GM23338 (cell line): ENCODE measurements around the gene RAD23B. TPM values are rescaled to one million over a fixed set of nuclear protein-coding genes. Genes with fewer than 3 reads are reported as not detected.

ENCODE experiments used
- ATAC-seq: fragments of 200-7000 bp; cut with Tn5 transposase; 3 replicates; pipeline ENCODE4 v1.9.1; 2020
- DNase-seq: peaks from one replicate; pipeline ENCODE4 v3.0.0-alpha.2; 2015; ENCODE audit warnings: low spot score
- H2AFZ ChIP-seq: fragments of 200-600 bp; sonication (generic); 2 replicates; pipeline ENCODE4 v1.8.0; 2016; ENCODE audit warnings: antibody characterized with exemption, mild to moderate bottlenecking, moderate library complexity
- H3F3A ChIP-seq: fragments of 200-600 bp; sonication (generic); replicated peaks from 2 replicates; pipeline ENCODE4 v1.8.0; 2017; ENCODE audit warnings: antibody characterized with exemption, mixed run types, low read depth
- H3K27ac ChIP-seq: fragments of 200-600 bp; sonication (generic); 2 replicates; pipeline ENCODE4 v1.6.1; 2016; ENCODE audit warnings: low read depth
- H3K27me3 ChIP-seq: fragments of 200-600 bp; sonication (generic); 2 replicates; pipeline ENCODE4 v1.8.0; 2016; ENCODE audit warnings: mild to moderate bottlenecking, mixed run types, moderate library complexity; ENCODE audit not compliant: insufficient read depth
- H3K36me3 ChIP-seq: fragments of 200-600 bp; sonication (generic); 2 replicates; pipeline ENCODE4 v1.8.0; 2016; ENCODE audit warnings: mild to moderate bottlenecking; ENCODE audit not compliant: insufficient read depth
- H3K4me1 ChIP-seq: fragments of 200-600 bp; sonication (generic); 2 replicates; pipeline ENCODE4 v1.8.0; 2016; ENCODE audit warnings: mild to moderate bottlenecking, moderate library complexity; ENCODE audit not compliant: insufficient read depth
- H3K4me2 ChIP-seq: fragments of 200-600 bp; sonication (generic); 2 replicates; pipeline ENCODE4 v1.7.1; 2017; ENCODE audit warnings: mixed run types
- H3K4me3 ChIP-seq: fragments of 200-600 bp; sonication (generic); 2 replicates; pipeline ENCODE4 v1.6.1; 2016; ENCODE audit warnings: mixed run types
- H3K79me2 ChIP-seq: fragments of 200-600 bp; sonication (generic); replicated peaks from 2 replicates; pipeline ENCODE4 v1.8.0; 2017; ENCODE audit warnings: mild to moderate bottlenecking; ENCODE audit not compliant: insufficient read depth
- H3K9me2 ChIP-seq: fragments of 200-600 bp; sonication (generic); 2 replicates; pipeline ENCODE4 v1.8.0; 2017; ENCODE audit not compliant: insufficient read depth
- H4K20me1 ChIP-seq: fragments of 200-600 bp; sonication (generic); replicated peaks from 2 replicates; pipeline ENCODE4 v1.8.0; 2017; ENCODE audit warnings: mild to moderate bottlenecking; ENCODE audit not compliant: insufficient read depth
- H3K27ac Mint-ChIP-seq: 2 replicates; pipeline ENCODE4 v1.8.0; 2020; ENCODE audit warnings: inconsistent platforms, mild to moderate bottlenecking, moderate library complexity, mixed read lengths
- H3K27me3 Mint-ChIP-seq: 3 replicates; pipeline ENCODE4 v1.8.0; 2022; ENCODE audit warnings: low read depth, mild to moderate bottlenecking, moderate library complexity, mixed read lengths, inconsistent platforms; ENCODE audit not compliant: insufficient read depth, poor library complexity
- H3K36me3 Mint-ChIP-seq: 3 replicates; pipeline ENCODE4 v1.8.0; 2021; ENCODE audit warnings: low read depth, mild to moderate bottlenecking, inconsistent platforms, moderate library complexity, mixed read lengths
- H3K4me1 Mint-ChIP-seq: 3 replicates; pipeline ENCODE4 v1.8.0; 2020; ENCODE audit warnings: mild to moderate bottlenecking, inconsistent platforms, mixed read lengths
- H3K4me3 Mint-ChIP-seq: 3 replicates; pipeline ENCODE4 v1.8.0; 2021; ENCODE audit warnings: moderate library complexity, mild to moderate bottlenecking, inconsistent platforms, mixed read lengths
- H3K9me3 Mint-ChIP-seq: 3 replicates; pipeline ENCODE4 v1.8.0; 2020; ENCODE audit warnings: moderate library complexity, mild to moderate bottlenecking, inconsistent platforms, mixed read lengths
- CREB1 ChIP-seq: fragments of 250-450 bp; sonication (Bioruptor Pico); IDR thresholded peaks from 2 replicates; pipeline ENCODE4 v1.5.0; 2020; ENCODE audit warnings: low read depth, mild to moderate bottlenecking, moderate library complexity
- ETS1 ChIP-seq: IDR thresholded peaks from 2 replicates; pipeline ENCODE4 v1.6.1; 2016; ENCODE audit warnings: antibody characterized with exemption
- EZH2 ChIP-seq: fragments of 200-600 bp; sonication (generic); IDR thresholded peaks from one replicate; pipeline ENCODE4 v1.8.0; 2017; ENCODE audit warnings: antibody characterized with exemption, mild to moderate bottlenecking, low read depth; ENCODE audit not compliant: unreplicated experiment
- EZH2phosphoT487 ChIP-seq: fragments of 200-600 bp; sonication (generic); IDR thresholded peaks from one replicate; pipeline ENCODE4 v1.8.1; 2018; ENCODE audit warnings: antibody characterized with exemption; ENCODE audit not compliant: unreplicated experiment
- JUNB ChIP-seq: IDR thresholded peaks from one replicate; pipeline ENCODE4 v1.6.1; 2016; ENCODE audit warnings: antibody characterized with exemption; ENCODE audit not compliant: unreplicated experiment
- NANOG ChIP-seq: IDR thresholded peaks from 2 replicates; pipeline ENCODE4 v1.6.1; 2016; ENCODE audit warnings: antibody characterized with exemption, borderline replicate concordance
- STAT1 ChIP-seq: IDR thresholded peaks from one replicate; pipeline ENCODE4 v1.6.1; 2016; ENCODE audit warnings: antibody characterized with exemption; ENCODE audit not compliant: unreplicated experiment
- ZNF114 ChIP-seq: fragments of 250-450 bp; sonication (Bioruptor Pico); IDR thresholded peaks from 2 replicates; pipeline ENCODE4 v1.5.0; 2020; ENCODE audit warnings: mild to moderate bottlenecking, moderate library complexity
- ZNF331 ChIP-seq: fragments of 250-450 bp; sonication (Bioruptor Pico); IDR thresholded peaks from 2 replicates; pipeline ENCODE4 v1.5.0; 2020; ENCODE audit warnings: low read depth, mild to moderate bottlenecking, moderate library complexity
- ZNF462 ChIP-seq: fragments of 250-450 bp; sonication (Bioruptor Pico); IDR thresholded peaks from 2 replicates; pipeline ENCODE4 v1.5.0; 2020; ENCODE audit warnings: mild to moderate bottlenecking, moderate library complexity
- polyA plus RNA-seq: library from polyadenylated mRNA; unstranded; fragments of >200 nt; fragmentation: Nextera tagmentation; extraction: Ambion mirVana; gene quantifications from 2 replicates; pipeline ENCODE4 v1.2.1, GENCODE V29; 2016
- total RNA-seq: library from RNA; depleted of rRNA; stranded (reverse); fragments of >200 nt; shearing (Covaris generic); gene quantifications from 2 replicates; pipeline ENCODE4 v1.2.3, GENCODE V29; 2014

Gene RAD23B
- total and polyA plus RNA-seq, 2 experiments from 2014 or later: 31.1 to 137 TPM

- no peak for ATAC-seq
These were observed 9.9 kb downstream of the RAD23B start for GRCh38 chr9:107292821-107293542.

GRCh38 chr9:107293543-107294085 is 10.5 kb downstream of the RAD23B start:
- DNase-seq (no peak), ATAC-seq (no peak)
- Histone ChIP-seq H3K79me2 (peaks cover 100% of the 10 kb centered on the region), H2AFZ (no peak overlapping the region), H3K36me3 (no peaks in the 10 kb centered on the region), H3K9me2 (no peaks in the 10 kb centered on the region), H3K27me3 (no peaks in the 10 kb centered on the region), H3K4me1 (peaks cover 65% of the 10 kb centered on the region), H4K20me1 (peaks cover 83% of the 10 kb centered on the region), H3F3A (no peaks in the 10 kb centered on the region), H3K4me2 (0 out of 2 replicates have a peak overlapping the region, but pooled peaks have one; percentile 3), H3K4me3 (no peak overlapping the region), H3K27ac (no peak overlapping the region)
- Mint-ChIP-seq H3K27ac (no peak overlapping the region), H3K4me3 (no peak overlapping the region), H3K36me3 (no peaks in the 10 kb centered on the region; the same call in 2 of the 3 replicates), H3K27me3 (peaks cover 4% of the 10 kb centered on the region), H3K9me3 (no peaks in the 10 kb centered on the region), H3K4me1 (peaks cover 55% of the 10 kb centered on the region)
- TF ChIP-seq STAT1 (no peak), ZNF331 (CRISPR knock-in tag) (no peak), NANOG (no peak), EZH2 (no peak), ZNF114 (CRISPR knock-in tag) (no peak), ZNF462 (CRISPR knock-in tag) (no peak), EZH2phosphoT487 (no peak), ETS1 (no peak)

More at GRCh38 chr9:107292821-107293542, 9.9 kb downstream of the RAD23B start:
- Mint-ChIP-seq H3K4me1 (peaks cover 57% of the 10 kb centered on the region), H3K27me3 (peaks cover 4% of the 10 kb centered on the region), H3K9me3 (no peaks in the 10 kb centered on the region), H3K36me3 (no peaks in the 10 kb centered on the region; the same call in 2 of the 3 replicates), H3K27ac (0 out of 2 replicates have a peak overlapping the region, but pooled peaks have one; percentile 17), H3K4me3 (no peak overlapping the region)
- no peak overlapping the region for H3K4me3 ChIP-seq
- peaks cover 100% of the 10 kb centered on the region for H3K79me2 ChIP-seq
- DNase-seq: no peak
- 0 out of 2 replicates have a peak overlapping the region, but pooled peaks have one; percentile 3 for H3K4me2 ChIP-seq
- TF ChIP-seq EZH2phosphoT487 (no peak), CREB1 (CRISPR knock-in tag) (no peak), JUNB (no peak)
- no peaks in the 10 kb centered on the region for H3K27me3 ChIP-seq
- H3F3A ChIP-seq: no peaks in the 10 kb centered on the region
- no peak overlapping the region for H2AFZ ChIP-seq
- no peak overlapping the region for H3K27ac ChIP-seq
- H3K9me2 ChIP-seq: no peaks in the 10 kb centered on the region
- H4K20me1 ChIP-seq: peaks cover 86% of the 10 kb centered on the region
- H3K36me3 ChIP-seq: no peaks in the 10 kb centered on the region
- peaks cover 69% of the 10 kb centered on the region for H3K4me1 ChIP-seq
